Measurements from ENCODE around the gene MAPT.
"Not testable (repeated sequence)": the region's sequence is repeated elsewhere in the genome, so short reads cannot be mapped to it uniquely, and the experiment has no call there.

The MAPT gene

GRCh38 chr17:45931677-45932076 lies 37.3 kb downstream of the MAPT start:
- DNase-seq = no peak

DNA sequence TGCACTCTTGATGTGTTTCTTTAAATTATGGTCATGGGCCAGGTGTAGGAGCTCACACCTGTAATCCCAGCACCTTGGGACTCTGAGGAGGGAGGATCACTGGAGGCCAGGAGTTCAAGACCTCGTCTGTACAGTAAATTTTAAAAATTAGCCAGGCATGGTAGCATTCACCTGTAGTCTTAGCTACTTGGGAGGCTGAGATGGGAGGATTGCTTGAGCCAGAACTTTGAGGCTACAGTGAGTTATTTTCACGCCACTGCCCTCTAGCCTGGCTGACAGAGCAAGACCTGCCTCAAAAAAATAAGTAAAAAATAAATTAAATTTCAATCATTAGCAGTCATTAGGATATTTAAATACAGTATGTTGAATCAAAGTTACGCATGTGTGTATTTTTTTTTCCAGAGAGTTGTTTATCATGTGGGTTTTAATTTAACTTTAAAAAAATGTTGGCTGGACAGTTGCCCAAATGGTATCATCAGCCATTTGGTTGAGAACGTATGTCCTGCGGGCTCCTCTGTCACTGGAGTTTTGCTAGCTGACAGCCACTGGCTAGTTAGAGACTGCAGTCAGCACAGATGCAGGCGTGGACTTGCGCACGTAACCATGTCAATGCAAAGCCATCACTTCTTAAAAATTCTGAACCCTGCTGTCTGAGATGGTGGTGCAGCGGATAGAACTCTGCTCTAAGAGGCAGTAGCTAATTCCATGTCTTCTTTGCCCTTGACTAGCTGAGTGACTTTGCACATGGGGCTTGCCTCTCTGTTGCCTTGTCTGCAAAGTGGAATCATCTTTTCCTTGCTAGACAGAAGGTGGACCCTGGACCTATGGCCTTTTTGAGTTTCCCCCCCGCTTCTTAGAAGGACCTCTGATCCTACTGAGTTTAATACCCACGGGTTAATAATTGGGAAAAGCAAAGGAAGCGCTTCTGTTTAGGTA lies 40.0 kb downstream of the MAPT start:
- no peak for DNase-seq

- no peak for DNase-seq
Observed at GRCh38 chr17:45935197-45935709, 40.9 kb downstream of the MAPT start.

GRCh38 chr17:45935710-45936509 lies 41.6 kb downstream of the MAPT start:
- DNase-seq = no peak

GRCh38 chr17:45936610-45937009 lies 42.3 kb downstream of the MAPT start:
- DNase-seq = peak; percentile 62

DNA sequence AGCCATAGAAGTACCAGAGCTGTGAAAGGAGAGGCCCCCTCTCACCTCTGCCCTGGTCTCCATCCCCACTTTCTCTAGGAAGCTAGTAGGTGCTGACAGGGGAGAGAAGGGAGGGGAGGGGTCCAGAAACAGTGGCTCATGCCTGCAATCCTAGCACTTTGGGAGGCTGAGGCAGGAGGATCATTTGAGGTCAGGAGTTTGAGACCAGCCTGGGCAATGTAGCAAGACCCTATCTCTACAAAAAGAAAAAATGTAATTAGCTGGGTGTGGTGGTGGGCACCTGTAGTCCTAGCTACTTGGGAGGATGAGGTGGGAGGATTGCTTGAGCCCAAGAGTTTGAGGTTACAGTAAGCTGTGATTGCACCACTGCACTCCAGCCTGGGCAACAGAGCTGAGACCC lies 42.8 kb downstream of the MAPT start:
- DNase-seq = not testable (repeated sequence)

DNA sequence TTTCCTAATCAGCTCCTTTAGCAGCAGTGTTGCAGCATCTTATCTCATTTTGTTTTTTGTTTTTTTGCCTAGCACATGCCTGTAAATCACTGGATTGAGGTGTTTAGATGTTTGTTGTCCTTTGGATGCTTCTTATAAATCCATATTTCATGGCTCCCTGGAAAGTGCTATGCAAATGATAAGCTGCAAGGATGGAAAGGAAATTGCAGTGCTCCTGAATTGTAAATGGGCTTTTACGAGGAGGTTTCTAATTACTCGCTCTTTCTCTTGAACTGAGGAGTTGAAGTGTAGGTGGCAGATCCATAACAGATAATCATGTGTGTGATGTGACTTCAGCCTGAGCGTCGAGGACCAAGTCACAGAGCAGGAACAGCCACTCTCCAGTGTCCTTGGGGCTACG lies 45.0 kb downstream of the MAPT start:
- no peak for DNase-seq

DNA sequence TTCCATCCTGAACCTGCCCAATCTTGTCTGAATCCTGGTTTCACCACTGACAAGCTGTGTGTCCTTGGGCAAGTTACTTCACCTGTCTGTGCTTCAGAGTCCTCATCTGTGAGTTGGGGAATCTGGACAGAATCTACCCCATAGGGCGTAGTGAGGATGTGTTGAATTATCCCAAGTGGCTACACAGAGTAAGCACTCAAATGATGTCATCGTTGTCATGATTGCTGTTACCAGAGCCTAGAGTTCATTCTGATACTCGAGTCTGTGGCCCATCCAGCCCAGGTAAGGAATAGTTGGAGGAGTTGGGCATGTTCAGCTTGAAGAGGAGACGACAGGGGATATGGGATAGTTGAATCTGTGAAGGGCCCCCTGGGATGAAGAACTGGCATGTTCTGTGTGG lies 45.9 kb downstream of the MAPT start:
- no peak for DNase-seq

DNA sequence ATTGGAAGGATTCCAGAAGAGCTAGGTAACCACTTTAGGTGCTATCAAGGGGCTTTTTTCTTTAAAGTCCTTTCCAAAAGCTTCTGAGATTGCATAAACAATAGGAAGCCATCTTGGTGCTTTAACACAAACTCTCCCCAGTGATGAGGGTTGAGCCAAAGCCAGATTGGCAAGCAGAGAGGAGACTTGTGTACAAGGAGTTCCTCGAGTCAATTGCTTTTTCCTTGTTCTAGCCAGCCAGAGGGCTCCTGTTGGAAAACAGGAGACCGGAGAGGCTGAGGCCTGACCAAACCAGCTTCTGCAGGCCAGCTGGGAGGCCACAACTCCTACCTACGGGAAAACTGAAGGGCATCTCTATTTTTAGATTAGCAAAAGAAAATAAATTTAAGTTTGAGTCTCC lies 46.5 kb downstream of the MAPT start:
- DNase-seq = no peak

- DNase-seq = no peak
Observed at GRCh38 chr17:45941395-45941794, 47.0 kb downstream of the MAPT start.

DNA sequence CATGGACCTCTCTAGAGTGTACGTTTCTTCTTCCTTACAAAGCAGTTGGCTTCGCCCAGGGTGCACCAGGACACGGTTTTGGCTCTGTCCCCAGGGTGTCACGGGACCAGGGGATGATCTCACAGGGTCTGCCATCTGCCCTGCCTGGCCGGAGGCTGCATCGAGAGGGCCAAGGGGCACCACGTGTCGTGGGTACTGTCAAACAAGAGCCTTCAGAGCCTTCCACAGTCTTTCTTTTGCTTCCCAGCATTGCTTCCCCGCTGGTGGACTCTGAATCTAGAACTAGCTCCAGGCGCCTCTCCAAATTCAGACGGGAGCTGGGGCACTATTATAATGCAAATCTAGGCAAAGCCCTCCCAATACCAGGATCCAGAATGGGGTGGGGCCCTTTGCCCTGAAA lies 47.9 kb downstream of the MAPT start:
- no peak for DNase-seq

- no peak for DNase-seq
Observed at GRCh38 chr17:45946841-45947256, 52.5 kb downstream of the MAPT start.

DNA sequence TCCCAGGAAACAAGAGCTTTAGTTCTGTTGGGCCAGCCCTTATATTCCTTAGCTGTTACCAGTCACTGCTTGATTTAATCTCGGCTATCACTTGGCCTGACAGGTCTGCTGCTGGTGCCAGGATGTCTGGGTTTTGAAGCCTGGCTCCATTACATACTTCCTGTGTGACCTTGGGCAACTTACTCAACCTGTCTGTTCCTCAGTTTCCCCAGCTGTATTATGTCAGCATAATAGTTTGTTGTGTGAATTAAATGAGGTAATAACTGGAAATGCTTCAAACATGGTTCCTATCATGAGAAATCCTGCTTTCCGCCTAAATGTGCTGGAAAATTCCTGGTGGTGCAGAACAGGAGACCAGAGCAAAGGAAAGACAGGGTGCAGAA lies 54.1 kb downstream of the MAPT start:
- DNase-seq = no peak

GRCh38 chr17:45948881-45949624 lies 54.7 kb downstream of the MAPT start:
- no peak for DNase-seq

DNA sequence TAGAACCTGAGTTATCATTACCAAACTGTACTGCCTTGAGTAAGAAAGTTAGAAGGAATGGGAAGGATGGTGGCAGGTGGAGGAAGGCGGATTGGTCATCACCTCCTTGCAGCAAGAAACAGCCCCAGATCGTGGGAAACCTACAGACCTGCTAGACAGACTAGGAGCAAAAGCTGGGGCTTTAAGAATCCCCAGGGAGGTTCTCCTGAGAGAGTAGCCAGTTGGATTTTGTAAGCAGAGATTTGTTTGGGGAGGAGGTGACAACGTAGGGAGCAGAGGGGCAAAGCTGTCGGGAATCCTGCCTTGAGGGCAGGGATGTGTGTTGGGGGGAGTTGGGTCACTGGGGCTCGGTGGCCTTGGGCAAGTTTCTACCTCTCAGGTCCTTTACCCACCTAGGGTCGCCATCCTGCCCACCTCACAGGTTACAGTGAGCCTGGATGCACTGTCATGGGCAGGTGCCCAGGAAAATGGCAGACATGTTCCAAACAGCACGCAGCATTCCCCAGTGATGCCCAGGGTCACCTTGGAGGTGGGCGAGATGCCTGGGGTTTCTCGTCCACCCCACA lies 55.5 kb downstream of the MAPT start:
- DNase-seq = no peak

DNA sequence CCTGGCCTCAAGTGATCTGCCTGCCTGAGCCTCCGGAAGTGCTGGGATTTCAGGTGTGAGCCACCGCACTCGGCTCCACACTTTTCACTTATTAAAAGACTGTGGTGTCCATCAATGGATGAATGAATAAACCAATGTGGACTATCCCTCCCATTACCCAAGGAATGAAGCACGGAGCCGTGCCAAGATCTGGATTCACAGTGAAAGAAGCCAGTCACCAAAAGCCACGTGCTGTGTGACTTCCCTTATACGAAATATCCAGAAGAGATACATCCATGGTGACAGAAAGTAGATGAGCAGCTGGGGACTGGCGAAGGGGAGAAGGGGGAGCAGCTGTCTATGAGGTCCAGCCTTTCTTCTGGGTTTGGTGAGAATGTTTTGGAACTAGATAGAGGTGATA lies 56.5 kb downstream of the MAPT start:
- DNase-seq = no peak

DNA sequence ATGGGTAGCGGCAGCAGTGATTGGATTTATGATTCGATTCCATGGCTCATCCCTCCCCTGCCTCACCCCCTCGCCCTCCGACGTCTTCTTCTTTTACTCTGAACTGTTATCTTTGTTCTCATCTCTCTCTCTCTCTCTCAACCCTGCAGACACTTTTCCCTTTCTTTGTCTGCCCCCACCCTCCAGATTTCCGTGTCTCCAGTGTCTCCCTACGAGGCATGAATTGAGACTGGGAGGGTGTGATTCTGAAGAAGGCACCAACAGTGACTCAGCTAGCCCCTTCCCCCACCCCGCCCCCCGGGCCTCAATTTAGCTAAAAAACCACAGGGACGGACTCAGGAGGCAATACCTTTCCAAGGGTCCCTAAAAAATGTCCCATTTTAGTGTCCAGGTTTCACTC lies 57.0 kb downstream of the MAPT start:
- no peak for DNase-seq

- no peak for DNase-seq
Observed at GRCh38 chr17:45951941-45952340, 57.6 kb downstream of the MAPT start.

GRCh38 chr17:45952814-45953320 lies 58.5 kb downstream of the MAPT start:
- DNase-seq = no peak

DNA sequence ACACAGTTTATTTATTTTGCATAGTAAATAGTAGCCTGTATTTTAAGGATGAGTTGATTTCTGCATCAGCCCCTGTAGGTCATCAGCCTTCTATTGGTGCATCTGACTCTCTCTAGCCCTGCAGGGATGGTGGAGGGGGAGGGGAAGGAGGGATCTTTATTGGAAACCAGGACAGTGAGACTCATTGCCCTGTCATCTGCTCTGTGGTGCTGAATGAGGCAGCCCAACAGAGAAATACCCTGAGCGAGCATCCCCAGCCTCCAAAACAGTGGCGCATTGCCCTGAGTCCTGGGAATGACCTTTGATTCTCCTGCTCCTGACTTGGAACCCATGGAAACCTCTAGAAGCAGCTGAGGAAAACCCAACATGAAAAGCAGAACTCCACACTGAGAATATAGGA lies 59.2 kb downstream of the MAPT start:
- no peak for DNase-seq

DNA sequence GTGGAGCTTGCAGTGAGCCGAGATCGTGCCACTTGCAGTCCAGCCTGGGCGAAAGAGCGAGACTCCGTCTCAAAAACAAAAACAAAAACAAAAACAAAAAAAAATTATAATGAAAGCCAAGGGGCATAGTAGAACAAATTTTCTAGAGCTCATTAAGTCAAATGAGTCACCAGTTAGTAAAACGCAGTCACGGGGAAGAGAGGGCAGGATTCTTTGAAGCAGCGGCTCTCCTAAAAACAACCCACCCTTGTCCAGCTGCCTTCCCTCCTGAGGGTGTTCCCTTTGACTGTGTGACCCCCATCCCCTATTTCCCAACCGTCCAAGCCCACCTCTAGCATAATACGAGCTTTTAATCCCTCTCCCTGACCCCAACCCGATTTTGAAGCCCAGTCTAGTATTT lies 60.6 kb downstream of the MAPT start:
- no peak for DNase-seq

GRCh38 chr17:45955326-45955725 lies 61.0 kb downstream of the MAPT start:
- DNase-seq = no peak

GRCh38 chr17:45956090-45956489 lies 61.7 kb downstream of the MAPT start:
- no peak for DNase-seq
